Measurements from ENCODE around the gene GTF3C2. TPM values are rescaled to one million over a fixed set of nuclear protein-coding genes. Genes with fewer than 3 reads are reported as not detected.

The GTF3C2 gene
- total and polyA plus RNA-seq, 2 of the 13 experiments (the other 11 are each of a cell fraction or from before 2014, with no cell fraction given), result 77.5 to 130 TPM

DNA sequence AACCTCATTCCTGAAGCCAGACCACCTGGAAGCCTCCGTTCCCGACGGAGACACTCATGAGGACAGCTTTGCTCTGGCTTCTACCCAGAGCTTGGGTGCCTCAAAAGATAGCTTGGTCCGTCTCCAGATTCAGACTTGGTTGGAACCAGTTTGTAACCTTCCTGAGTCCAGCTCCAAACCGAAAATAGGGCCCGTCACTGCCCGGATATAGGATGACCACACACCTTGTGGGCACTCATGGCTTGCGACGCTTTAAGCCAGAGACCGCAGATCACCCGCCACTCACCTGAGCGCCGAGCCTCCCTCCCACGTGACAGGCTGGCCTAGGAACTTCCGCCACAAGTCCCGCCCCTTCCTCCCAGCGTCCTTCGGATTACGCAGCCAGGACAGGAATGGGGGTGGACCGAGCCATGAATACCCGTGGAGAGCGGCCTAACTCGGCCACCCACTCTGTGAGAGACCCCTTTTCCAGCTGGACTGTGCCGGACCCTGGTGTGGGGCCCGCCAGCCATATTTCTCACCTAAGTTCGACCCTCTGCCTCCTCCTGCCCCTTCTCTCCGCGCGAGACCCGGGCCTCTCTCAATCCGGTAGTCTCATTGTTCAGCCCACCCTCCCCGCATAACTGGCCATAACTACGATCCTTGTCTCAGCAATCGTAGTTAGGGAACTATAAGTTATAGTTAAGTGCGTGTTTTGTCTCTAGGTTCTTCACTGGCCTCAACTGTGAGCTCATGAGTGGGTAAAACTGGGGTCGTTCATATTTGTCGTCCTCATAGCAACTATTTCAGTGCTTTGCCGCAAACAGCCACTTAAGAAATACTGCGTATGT lies 33.6 kb downstream of the GTF3C2 start, which contains the start of gene MPV17 (continued):
- TF ChIP-seq, protein P1, sequence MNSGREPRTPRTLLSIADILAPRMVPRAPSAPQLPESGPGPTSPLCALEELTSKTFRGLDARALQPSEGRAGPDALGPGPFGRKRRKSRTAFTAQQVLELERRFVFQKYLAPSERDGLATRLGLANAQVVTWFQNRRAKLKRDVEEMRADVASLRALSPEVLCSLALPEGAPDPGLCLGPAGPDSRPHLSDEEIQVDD (CRISPR knock-in tag; IDR thresholded peaks at IDR 0.05; ENCODE audit: borderline replicate concordance), result peak; percentile 87; the same call in 1 of the 2 replicates
- no peak for TF ChIP-seq ZNF724P (CRISPR knock-in tag; IDR thresholded peaks at IDR 0.05; ENCODE audit: borderline replicate concordance)
- TF ChIP-seq, protein P2, sequence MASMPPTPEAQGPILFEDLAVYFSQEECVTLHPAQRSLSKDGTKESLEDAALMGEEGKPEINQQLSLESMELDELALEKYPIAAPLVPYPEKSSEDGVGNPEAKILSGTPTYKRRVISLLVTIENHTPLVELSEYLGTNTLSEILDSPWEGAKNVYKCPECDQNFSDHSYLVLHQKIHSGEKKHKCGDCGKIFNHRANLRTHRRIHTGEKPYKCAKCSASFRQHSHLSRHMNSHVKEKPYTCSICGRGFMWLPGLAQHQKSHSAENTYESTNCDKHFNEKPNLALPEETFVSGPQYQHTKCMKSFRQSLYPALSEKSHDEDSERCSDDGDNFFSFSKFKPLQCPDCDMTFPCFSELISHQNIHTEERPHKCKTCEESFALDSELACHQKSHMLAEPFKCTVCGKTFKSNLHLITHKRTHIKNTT (CRISPR knock-in tag; IDR thresholded peaks at IDR 0.05), result no peak
- TF ChIP-seq, protein P3, sequence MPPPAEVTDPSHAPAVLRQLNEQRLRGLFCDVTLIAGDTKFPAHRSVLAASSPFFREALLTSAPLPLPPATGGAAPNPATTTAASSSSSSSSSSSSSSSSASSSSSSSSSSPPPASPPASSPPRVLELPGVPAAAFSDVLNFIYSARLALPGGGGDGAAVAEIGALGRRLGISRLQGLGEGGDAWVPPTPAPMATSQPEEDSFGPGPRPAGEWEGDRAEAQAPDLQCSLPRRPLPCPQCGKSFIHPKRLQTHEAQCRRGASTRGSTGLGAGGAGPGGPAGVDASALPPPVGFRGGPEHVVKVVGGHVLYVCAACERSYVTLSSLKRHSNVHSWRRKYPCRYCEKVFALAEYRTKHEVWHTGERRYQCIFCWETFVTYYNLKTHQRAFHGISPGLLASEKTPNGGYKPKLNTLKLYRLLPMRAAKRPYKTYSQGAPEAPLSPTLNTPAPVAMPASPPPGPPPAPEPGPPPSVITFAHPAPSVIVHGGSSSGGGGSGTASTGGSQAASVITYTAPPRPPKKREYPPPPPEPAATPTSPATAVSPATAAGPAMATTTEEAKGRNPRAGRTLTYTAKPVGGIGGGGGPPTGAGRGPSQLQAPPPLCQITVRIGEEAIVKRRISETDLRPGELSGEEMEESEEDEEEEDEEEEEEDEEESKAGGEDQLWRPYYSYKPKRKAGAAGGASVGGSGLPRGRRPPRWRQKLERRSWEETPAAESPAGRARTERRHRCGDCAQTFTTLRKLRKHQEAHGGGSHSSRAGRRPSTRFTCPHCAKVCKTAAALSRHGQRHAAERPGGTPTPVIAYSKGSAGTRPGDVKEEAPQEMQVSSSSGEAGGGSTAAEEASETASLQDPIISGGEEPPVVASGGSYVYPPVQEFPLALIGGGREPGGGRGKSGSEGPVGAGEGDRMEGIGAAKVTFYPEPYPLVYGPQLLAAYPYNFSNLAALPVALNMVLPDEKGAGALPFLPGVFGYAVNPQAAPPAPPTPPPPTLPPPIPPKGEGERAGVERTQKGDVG (CRISPR knock-in tag; IDR thresholded peaks at IDR 0.05; ENCODE audit: borderline replicate concordance), result peak; percentile 64
- TF ChIP-seq TCF7L2 (IDR thresholded peaks at IDR 0.05; ENCODE audit: low read depth, low read length), result no peak
- no peak for TF ChIP-seq SCMH1 (CRISPR knock-in tag; IDR thresholded peaks at IDR 0.05; ENCODE audit: borderline replicate concordance)
- no peak; the same call in 1 of the 2 replicates for TF ChIP-seq KLF12 (CRISPR knock-in tag; IDR thresholded peaks at IDR 0.05; ENCODE audit: borderline replicate concordance)
- no peak; the same call in none of the 2 replicates for TF ChIP-seq HIVEP1 (CRISPR knock-in tag; IDR thresholded peaks at IDR 0.05)
- TF ChIP-seq, protein P4, sequence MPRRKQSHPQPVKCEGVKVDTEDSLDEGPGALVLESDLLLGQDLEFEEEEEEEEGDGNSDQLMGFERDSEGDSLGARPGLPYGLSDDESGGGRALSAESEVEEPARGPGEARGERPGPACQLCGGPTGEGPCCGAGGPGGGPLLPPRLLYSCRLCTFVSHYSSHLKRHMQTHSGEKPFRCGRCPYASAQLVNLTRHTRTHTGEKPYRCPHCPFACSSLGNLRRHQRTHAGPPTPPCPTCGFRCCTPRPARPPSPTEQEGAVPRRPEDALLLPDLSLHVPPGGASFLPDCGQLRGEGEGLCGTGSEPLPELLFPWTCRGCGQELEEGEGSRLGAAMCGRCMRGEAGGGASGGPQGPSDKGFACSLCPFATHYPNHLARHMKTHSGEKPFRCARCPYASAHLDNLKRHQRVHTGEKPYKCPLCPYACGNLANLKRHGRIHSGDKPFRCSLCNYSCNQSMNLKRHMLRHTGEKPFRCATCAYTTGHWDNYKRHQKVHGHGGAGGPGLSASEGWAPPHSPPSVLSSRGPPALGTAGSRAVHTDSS (CRISPR knock-in tag; conservative IDR thresholded peaks at IDR 0.05), result no peak
- TF ChIP-seq ZNF569 (CRISPR knock-in tag; IDR thresholded peaks at IDR 0.05; ENCODE audit: borderline replicate concordance), result peak; percentile 46; the same call in 1 of the 2 replicates
- TF ChIP-seq AGO2 (optimal IDR thresholded peaks at IDR 0.05; ENCODE audit: low read depth, low read length), result peak; percentile 100
- TF ChIP-seq NR2F1 (CRISPR knock-in tag; IDR thresholded peaks at IDR 0.05), result no peak
- no peak for TF ChIP-seq GPN1 (CRISPR knock-in tag; IDR thresholded peaks at IDR 0.05; ENCODE audit: borderline replicate concordance)
- TF ChIP-seq, protein P5, sequence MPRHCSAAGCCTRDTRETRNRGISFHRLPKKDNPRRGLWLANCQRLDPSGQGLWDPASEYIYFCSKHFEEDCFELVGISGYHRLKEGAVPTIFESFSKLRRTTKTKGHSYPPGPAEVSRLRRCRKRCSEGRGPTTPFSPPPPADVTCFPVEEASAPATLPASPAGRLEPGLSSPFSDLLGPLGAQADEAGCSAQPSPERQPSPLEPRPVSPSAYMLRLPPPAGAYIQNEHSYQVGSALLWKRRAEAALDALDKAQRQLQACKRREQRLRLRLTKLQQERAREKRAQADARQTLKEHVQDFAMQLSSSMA (CRISPR knock-in tag; IDR thresholded peaks at IDR 0.05), result no peak; the same call in 1 of the 2 replicates
- peak; percentile 94 for TF ChIP-seq SPEN (CRISPR knock-in tag; IDR thresholded peaks at IDR 0.05; ENCODE audit: low read depth)
- peak; percentile 50; the same call in 1 of the 2 replicates for TF ChIP-seq EEA1 (CRISPR knock-in tag; IDR thresholded peaks at IDR 0.05; ENCODE audit: borderline replicate concordance)
- TF ChIP-seq ATM (IDR thresholded peaks at IDR 0.05; ENCODE audit: borderline replicate concordance), result no peak
- TF ChIP-seq HNRNPH1 (optimal IDR thresholded peaks at IDR 0.05; ENCODE audit: low read depth, low read length), result peak; percentile 88
- no peak for TF ChIP-seq WIZ (CRISPR knock-in tag; IDR thresholded peaks at IDR 0.05)
- no peak for TF ChIP-seq TBL1XR1 (IDR thresholded peaks at IDR 0.05; ENCODE audit: borderline replicate concordance, low read length, partially characterized antibody)
- TF ChIP-seq ZNF138 (CRISPR knock-in tag; IDR thresholded peaks at IDR 0.05; ENCODE audit: low read depth), result 0 out of 2 replicates have a peak, but pooled peaks have one; percentile 20
